Mucosa of descending colon (tissue), 3 donors: ENCODE measurements around the gene MORC2. TPM values are rescaled to one million over a fixed set of nuclear protein-coding genes. Genes with fewer than 3 reads are reported as not detected.
A peak's percentile ranks its signal among the peaks of the same experiment; 100 is the strongest.

Experiments
- ATAC-seq: fragments of 200-7000 bp; cut with Tn5 transposase; one replicate; pipeline ENCODE4 v1.9.1; 2020; ENCODE audit warnings: mild to moderate bottlenecking, moderate library complexity
- DNase-seq, 3 donors: peaks; one replicate each; pipeline ENCODE4 v3.0.0-alpha.2; 2020
- H3K36me3 ChIP-seq: fragments of 200-600 bp; one replicate; pipeline ENCODE4 v1.8.0; 2021; ENCODE audit warnings: low read depth, mild to moderate bottlenecking
- H3K4me1 ChIP-seq: fragments of 200-600 bp; one replicate; pipeline ENCODE4 v1.8.0; 2021; ENCODE audit warnings: low read depth, mild to moderate bottlenecking
- H3K4me3 ChIP-seq: fragments of 200-600 bp; one replicate; pipeline ENCODE4 v1.8.0; 2021; ENCODE audit warnings: mild to moderate bottlenecking
- H3K9me3 ChIP-seq: fragments of 200-600 bp; one replicate; pipeline ENCODE4 v1.8.0; 2021; ENCODE audit warnings: mild to moderate bottlenecking
- intact Hi-C, 2 donors: fragments of 100-400 bp; cut with DNase I in 1 of 2; cut with micrococcal nuclease in 1 of 2; formaldehyde crosslinking; loops; one replicate each; pipeline versions ENCODE4 v1.11.0 to v1.11.1; 2022; cut with DNase I, micrococcal nuclease
- total RNA-seq, 3 donors: library from RNA; stranded (reverse); fragmentation: NEBNext Ultra II Directional in 2 of 3; extraction: Animal tissue kit (Norgen Biotek cat#: 25700) in 2 of 3; gene quantifications; one replicate each; pipeline versions ENCODE4 v1.2.1 to v1.2.4, GENCODE V29; 2021 to 2023
- TF ChIP-seq, protein P1 (sequence below): fragments of 200-600 bp; IDR thresholded peaks from one replicate; pipeline ENCODE4 v1.8.0; 2022; ENCODE audit warnings: antibody characterized with exemption, mild to moderate bottlenecking
- donor health status: DM: no; HTN: no; CAD: no; lungs with moderate emphysema.
- donor health status: DM: no; HTN: no; CAD: no.
- donor health status: DM: no; HTN: yes; CAD: no.

MORC2 gene
- total RNA-seq, 3 donors from 2014 or later, result 14.0 to 28.0 (median 20.0) TPM

DNA sequence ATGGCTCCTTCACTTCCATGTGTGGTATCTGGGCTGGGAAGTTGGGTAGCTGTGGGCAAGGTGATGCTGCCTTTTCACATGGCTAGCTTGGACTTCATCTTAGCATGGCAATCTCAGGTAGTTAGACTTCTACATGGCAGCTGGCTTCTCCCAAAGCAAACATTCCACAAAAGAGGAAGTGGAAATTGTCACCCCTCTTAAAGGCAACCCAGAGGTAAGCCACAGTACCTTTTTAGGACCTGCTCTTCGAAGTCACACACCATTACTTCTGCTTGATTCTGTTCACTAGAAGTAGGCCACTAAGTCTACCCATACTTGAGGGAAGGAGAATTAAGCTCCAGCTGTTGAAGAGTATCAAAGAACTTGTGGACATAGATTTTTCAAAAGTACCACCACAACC is 26.4 kb upstream of the MORC2 start:
- H3K4me1 ChIP-seq, result no peaks in the 10 kb centered on the region
- no peaks in the 10 kb centered on the region for H3K36me3 ChIP-seq
- DNase-seq, result no peak
- ATAC-seq, result no peak
- H3K4me3 ChIP-seq, result no peak overlapping the region
- intact Hi-C loops, result no loop called here
- TF ChIP-seq, protein P1, sequence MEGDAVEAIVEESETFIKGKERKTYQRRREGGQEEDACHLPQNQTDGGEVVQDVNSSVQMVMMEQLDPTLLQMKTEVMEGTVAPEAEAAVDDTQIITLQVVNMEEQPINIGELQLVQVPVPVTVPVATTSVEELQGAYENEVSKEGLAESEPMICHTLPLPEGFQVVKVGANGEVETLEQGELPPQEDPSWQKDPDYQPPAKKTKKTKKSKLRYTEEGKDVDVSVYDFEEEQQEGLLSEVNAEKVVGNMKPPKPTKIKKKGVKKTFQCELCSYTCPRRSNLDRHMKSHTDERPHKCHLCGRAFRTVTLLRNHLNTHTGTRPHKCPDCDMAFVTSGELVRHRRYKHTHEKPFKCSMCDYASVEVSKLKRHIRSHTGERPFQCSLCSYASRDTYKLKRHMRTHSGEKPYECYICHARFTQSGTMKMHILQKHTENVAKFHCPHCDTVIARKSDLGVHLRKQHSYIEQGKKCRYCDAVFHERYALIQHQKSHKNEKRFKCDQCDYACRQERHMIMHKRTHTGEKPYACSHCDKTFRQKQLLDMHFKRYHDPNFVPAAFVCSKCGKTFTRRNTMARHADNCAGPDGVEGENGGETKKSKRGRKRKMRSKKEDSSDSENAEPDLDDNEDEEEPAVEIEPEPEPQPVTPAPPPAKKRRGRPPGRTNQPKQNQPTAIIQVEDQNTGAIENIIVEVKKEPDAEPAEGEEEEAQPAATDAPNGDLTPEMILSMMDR, result no peak
- no peaks in the 10 kb centered on the region for H3K9me3 ChIP-seq

DNA sequence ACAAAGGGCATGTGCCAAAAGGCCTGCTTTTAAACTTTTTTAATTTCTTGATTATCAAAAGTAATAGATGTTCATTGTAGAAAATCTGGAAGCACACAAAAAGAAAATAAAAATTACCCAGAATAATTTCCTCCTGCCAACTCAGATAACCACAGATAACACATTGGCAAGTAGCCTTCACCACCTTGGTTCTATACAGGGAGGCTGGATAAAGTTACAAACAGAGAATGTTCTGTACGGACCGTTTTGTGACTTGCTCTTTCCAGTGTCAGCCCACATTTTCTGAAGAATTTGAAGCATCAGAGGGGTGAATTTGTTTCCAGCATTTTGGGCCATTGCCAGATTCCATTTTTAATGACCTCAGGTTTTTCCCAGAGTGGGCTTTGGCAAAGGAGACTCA is 24.0 kb upstream of the MORC2 start:
- intact Hi-C loops, result no loop called here
- TF ChIP-seq, protein P1, result no peak
- no peak for ATAC-seq

DNA sequence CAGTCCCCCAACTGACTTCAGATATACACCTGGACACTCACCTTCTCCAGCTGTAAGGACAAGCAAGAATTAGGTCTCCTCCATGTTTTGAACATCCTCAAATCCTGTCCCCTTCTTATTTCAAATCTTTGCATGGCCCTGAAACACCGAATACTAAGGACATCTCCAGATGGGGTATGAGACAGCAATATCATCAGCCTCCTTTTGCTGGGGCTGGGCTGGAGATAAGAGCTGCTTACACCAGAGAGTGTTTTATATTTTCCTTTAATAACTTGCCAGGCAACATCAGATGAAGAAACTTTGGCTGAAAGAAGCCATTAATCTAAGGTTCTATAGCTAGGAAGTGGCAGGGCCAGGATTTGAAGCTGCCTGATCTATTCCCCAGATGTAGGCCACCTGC is 22.1 kb upstream of the MORC2 start:
- Histone ChIP-seq H3K9me3 (no peaks in the 10 kb centered on the region), H3K4me1 (no peaks in the 10 kb centered on the region), H3K4me3 (no peak overlapping the region), H3K36me3 (no peaks in the 10 kb centered on the region)
- DNase-seq (no peak), ATAC-seq (no peak)
- TF ChIP-seq, protein P1, result no peak
- intact Hi-C loops, result no loop called here

More for the DNA sequence above, 24.0 kb upstream of the MORC2 start:
- no peaks in the 10 kb centered on the region for H3K36me3 ChIP-seq
- no peak overlapping the region for H3K4me3 ChIP-seq
- H3K9me3 ChIP-seq, result no peaks in the 10 kb centered on the region
- no peak for DNase-seq
- H3K4me1 ChIP-seq, result no peaks in the 10 kb centered on the region

DNA sequence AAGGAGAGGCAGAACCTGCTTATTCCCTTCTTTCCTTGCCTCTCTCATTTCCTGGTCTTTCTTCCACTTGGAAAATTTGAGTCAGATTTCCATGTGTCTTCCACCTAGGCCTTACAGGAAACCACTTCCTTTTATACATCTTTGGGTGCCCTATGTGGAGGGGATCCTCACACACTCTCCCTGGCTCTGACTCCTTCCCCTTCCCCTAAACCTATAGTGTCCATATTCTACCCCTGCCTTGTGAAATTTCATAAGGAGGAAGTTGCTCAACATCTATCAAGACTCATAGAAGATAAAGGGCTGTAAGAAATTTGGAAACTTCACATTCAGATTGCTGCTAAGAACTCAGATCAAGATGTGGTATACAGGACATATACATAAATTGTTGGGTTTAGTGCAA is 20.9 kb upstream of the MORC2 start:
- H3K4me1 ChIP-seq, result no peaks in the 10 kb centered on the region
- no peak overlapping the region for H3K4me3 ChIP-seq
- DNase-seq (no peak), ATAC-seq (no peak)
- TF ChIP-seq, protein P1, result no peak
- H3K36me3 ChIP-seq, result no peaks in the 10 kb centered on the region
- H3K9me3 ChIP-seq, result no peaks in the 10 kb centered on the region
- intact Hi-C loops, result no loop called here

DNA sequence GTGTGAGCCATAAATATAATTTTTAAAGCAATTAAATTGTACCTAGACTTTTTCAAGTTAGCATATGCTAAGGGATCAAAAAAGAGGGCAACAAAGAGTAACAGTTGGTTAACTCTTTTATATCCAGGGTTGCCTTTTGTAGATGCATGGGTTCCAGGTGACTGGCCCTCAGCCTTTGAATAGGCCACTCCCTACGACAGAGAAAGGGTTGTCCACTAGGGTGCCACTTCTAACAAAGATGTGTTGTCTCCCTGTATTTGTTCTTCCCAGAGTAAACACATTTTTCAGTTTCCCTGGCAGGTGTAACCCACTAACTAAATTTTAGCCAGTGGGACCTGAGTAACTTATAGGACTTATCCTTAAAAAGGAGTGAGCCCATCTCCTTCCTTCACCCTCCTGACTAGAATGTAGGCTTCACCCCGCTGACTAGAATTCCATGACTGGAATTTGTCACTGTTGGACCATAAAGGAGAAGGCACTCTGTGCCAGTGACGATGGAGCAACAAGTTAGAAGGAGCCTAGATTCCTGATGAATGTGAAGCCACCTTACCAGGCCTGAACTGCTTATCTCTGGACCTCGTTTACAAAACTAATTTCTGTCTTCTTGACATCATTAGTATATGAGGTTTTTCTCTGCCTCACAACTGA is 17.1 kb upstream of the MORC2 start:
- DNase-seq (no peak), ATAC-seq (no peak)
- intact Hi-C loops, result no loop called here
- Histone ChIP-seq H3K4me1 (no peaks in the 10 kb centered on the region), H3K36me3 (no peaks in the 10 kb centered on the region), H3K4me3 (no peak overlapping the region), H3K9me3 (no peaks in the 10 kb centered on the region)
- TF ChIP-seq, protein P1, result no peak

DNA sequence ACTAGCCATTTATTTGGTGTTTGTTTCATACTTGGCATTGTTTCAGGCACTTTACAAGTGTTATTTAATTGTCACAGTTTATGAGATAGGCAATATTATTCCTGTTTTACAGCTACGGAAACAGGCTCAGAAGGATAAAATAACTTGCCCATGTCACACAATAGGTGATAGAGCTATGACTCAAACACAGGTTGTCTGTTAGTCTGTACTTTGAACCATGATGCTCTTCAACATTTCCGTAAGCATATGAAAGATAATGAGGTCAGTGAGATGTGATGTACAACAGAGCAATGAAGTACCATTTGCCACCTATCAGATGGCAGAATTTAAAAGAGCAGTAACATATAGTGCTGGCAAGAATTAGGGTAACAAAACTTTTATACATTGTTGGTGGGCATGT is 15.7 kb upstream of the MORC2 start:
- Histone ChIP-seq H3K36me3 (no peaks in the 10 kb centered on the region), H3K4me1 (no peaks in the 10 kb centered on the region), H3K4me3 (no peak overlapping the region), H3K9me3 (peaks cover 10% of the 10 kb centered on the region)
- TF ChIP-seq, protein P1, result no peak
- peak; percentile 98 for ATAC-seq
- intact Hi-C loops, result no loop called here
- DNase-seq, result no peak
